Nephron (organoid): ENCODE data around the gene JMJD4.

Source experiments
- H3K27ac Mint-ChIP-seq, 3 experiments: 2 replicates each; pipeline ENCODE4 v1.8.0; 2020; ENCODE audit warnings: mixed read lengths in 3 of 3, mild to moderate bottlenecking in 2 of 3, moderate library complexity in 1 of 3
- H3K27me3 Mint-ChIP-seq: 2 replicates; pipeline ENCODE4 v1.8.0; 2021; ENCODE audit warnings: low read depth, mild to moderate bottlenecking, moderate library complexity, mixed read lengths
- H3K36me3 Mint-ChIP-seq: 2 replicates; pipeline ENCODE4 v1.8.0; 2020; ENCODE audit warnings: low read depth, mixed read lengths
- H3K4me1 Mint-ChIP-seq: 2 replicates; pipeline ENCODE4 v1.8.0; 2020; ENCODE audit warnings: mixed read lengths
- H3K4me3 Mint-ChIP-seq, 3 experiments: 2 replicates each; pipeline ENCODE4 v1.8.0; 2020; ENCODE audit warnings: mild to moderate bottlenecking in 3 of 3, mixed read lengths in 3 of 3, moderate library complexity in 2 of 3
- H3K9me3 Mint-ChIP-seq: 2 replicates; pipeline ENCODE4 v1.8.0; 2020; ENCODE audit warnings: mixed read lengths
- CTCF ChIP-seq, 3 experiments: fragments of 200-600 bp; sonication (generic); IDR thresholded peaks; one replicate each; pipeline ENCODE4 v1.5.0; 2021; ENCODE audit warnings: antibody characterized with exemption in 3 of 3; ENCODE audit not compliant: unreplicated experiment in 3 of 3

Gene JMJD4

GRCh38 chr1:227758366-227758765 is 23.3 kb upstream of the JMJD4 start:
- Mint-ChIP-seq H3K36me3 (peaks cover 39% of the 10 kb centered on the region), H3K4me3 (peak overlapping the region in 2 of 3 experiments; percentile 4 to 11), H3K27ac (no peak overlapping the region), H3K27me3 (peaks cover 5% of the 10 kb centered on the region), H3K4me1 (peaks cover 52% of the 10 kb centered on the region), H3K9me3 (no peaks in the 10 kb centered on the region)
- no peak for TF ChIP-seq CTCF (IDR thresholded peaks at IDR 0.05; ENCODE audit: unreplicated experiment in 3 of 3)

- Mint-ChIP-seq H3K9me3 (no peaks in the 10 kb centered on the region), H3K27ac (no peak overlapping the region), H3K27me3 (peaks cover 5% of the 10 kb centered on the region), H3K4me1 (peaks cover 52% of the 10 kb centered on the region), H3K4me3 (no peak overlapping the region), H3K36me3 (peaks cover 39% of the 10 kb centered on the region)
- TF ChIP-seq CTCF (IDR thresholded peaks at IDR 0.05; ENCODE audit: unreplicated experiment in 3 of 3) = no peak
Observed at GRCh38 chr1:227757781-227758180, 22.7 kb upstream of the JMJD4 start.

- Mint-ChIP-seq H3K4me1 (peaks cover 47% of the 10 kb centered on the region), H3K27me3 (no peaks in the 10 kb centered on the region), H3K36me3 (peaks cover 35% of the 10 kb centered on the region), H3K9me3 (no peaks in the 10 kb centered on the region), H3K4me3 (no peak overlapping the region), H3K27ac (no peak overlapping the region)
- no peak for TF ChIP-seq CTCF (IDR thresholded peaks at IDR 0.05; ENCODE audit: unreplicated experiment in 3 of 3)
Observed at GRCh38 chr1:227756172-227756959, 21.3 kb upstream of the JMJD4 start.

- no peak overlapping the region for H3K27ac Mint-ChIP-seq
Observed at GRCh38 chr1:227754958-227755357, 19.9 kb upstream of the JMJD4 start.

GRCh38 chr1:227753999-227754711 is 19.1 kb upstream of the JMJD4 start:
- TF ChIP-seq CTCF (IDR thresholded peaks at IDR 0.05; ENCODE audit: unreplicated experiment in 3 of 3) = no peak
- Mint-ChIP-seq H3K27me3 (no peaks in the 10 kb centered on the region), H3K4me1 (peaks cover 30% of the 10 kb centered on the region), H3K9me3 (no peaks in the 10 kb centered on the region), H3K27ac (no peak overlapping the region), H3K36me3 (peaks cover 26% of the 10 kb centered on the region), H3K4me3 (no peak overlapping the region)

More at GRCh38 chr1:227754958-227755357, 19.9 kb upstream of the JMJD4 start:
- no peaks in the 10 kb centered on the region for H3K9me3 Mint-ChIP-seq
- H3K4me3 Mint-ChIP-seq = no peak overlapping the region
- peaks cover 27% of the 10 kb centered on the region for H3K36me3 Mint-ChIP-seq
- TF ChIP-seq CTCF (IDR thresholded peaks at IDR 0.05; ENCODE audit: unreplicated experiment in 3 of 3) = no peak
- H3K27me3 Mint-ChIP-seq = no peaks in the 10 kb centered on the region
- peaks cover 38% of the 10 kb centered on the region for H3K4me1 Mint-ChIP-seq
